Memory B cell (primary cell): ENCODE data around the gene PTGES2.

Experiments
- ATAC-seq: fragments of 150-1000 bp; cut with Tn5 transposase; 2 replicates; pipeline ENCODE4 v1.10.0; 2021; ENCODE audit warnings: low read depth, mild to moderate bottlenecking, moderate library complexity
- DNase-seq, 2 donors: peaks; one replicate each; pipeline ENCODE4 v3.0.0; 2022; ENCODE audit warnings: low spot score in 2 of 2
- H3K27ac Mint-ChIP-seq: one replicate; pipeline ENCODE4 v1.8.0; 2022; ENCODE audit warnings: mild to moderate bottlenecking, moderate library complexity, mixed read lengths
- H3K27me3 Mint-ChIP-seq: one replicate; pipeline ENCODE4 v1.8.0; 2022; ENCODE audit warnings: mixed read lengths
- H3K36me3 Mint-ChIP-seq: one replicate; pipeline ENCODE4 v1.8.0; 2022; ENCODE audit warnings: mild to moderate bottlenecking, mixed read lengths
- H3K4me1 Mint-ChIP-seq: one replicate; pipeline ENCODE4 v1.8.0; 2022; ENCODE audit warnings: mixed read lengths
- H3K4me3 Mint-ChIP-seq: one replicate; pipeline ENCODE4 v1.8.0; 2022; ENCODE audit warnings: mild to moderate bottlenecking, moderate library complexity, mixed read lengths
- H3K9me3 Mint-ChIP-seq: one replicate; pipeline ENCODE4 v1.8.0; 2022; ENCODE audit warnings: mixed read lengths

Gene PTGES2

GRCh38 chr9:128092199-128092977, 35.1 kb downstream of the PTGES2 start:
- H3K36me3 Mint-ChIP-seq, result no peaks in the 10 kb centered on the region
- ATAC-seq, result no peak
- H3K4me3 Mint-ChIP-seq, result no peak overlapping the region
- peak overlapping the region; percentile 99 for H3K27ac Mint-ChIP-seq
- DNase-seq, result no peak
- H3K27me3 Mint-ChIP-seq, result no peaks in the 10 kb centered on the region
- H3K4me1 Mint-ChIP-seq, result peaks cover 11% of the 10 kb centered on the region
- H3K9me3 Mint-ChIP-seq, result no peaks in the 10 kb centered on the region

GRCh38 chr9:128091571-128091970, 36.0 kb downstream of the PTGES2 start:
- Mint-ChIP-seq H3K9me3 (no peaks in the 10 kb centered on the region), H3K4me3 (no peak overlapping the region), H3K27ac (peak overlapping the region; percentile 99), H3K27me3 (no peaks in the 10 kb centered on the region), H3K36me3 (no peaks in the 10 kb centered on the region), H3K4me1 (peaks cover 11% of the 10 kb centered on the region)
- DNase-seq, result no peak
- ATAC-seq, result no peak

DNA sequence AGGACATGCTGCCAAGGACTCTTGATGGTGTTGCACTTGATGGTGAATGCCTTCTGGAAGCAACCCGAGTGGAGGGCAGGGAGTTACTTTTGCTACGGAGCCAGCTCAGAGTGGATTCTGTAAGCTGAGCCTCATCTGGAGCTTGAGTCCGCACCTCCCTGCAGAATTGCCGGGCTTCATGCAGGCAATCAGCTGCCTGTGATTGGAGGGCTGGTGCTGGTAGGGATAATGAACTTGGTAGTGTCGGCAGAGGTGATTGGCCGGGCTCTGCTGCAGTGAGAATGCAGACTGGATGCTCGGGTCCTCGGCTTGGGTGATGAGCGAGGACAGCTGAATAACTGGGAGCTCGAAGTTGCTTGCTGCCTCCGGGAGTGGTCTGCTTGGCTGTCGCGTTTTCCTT, 36.4 kb downstream of the PTGES2 start:
- no peak for DNase-seq
- no peak for ATAC-seq
- H3K9me3 Mint-ChIP-seq, result no peaks in the 10 kb centered on the region
- H3K27me3 Mint-ChIP-seq, result no peaks in the 10 kb centered on the region
- no peak overlapping the region for H3K4me3 Mint-ChIP-seq
- no peak overlapping the region for H3K27ac Mint-ChIP-seq
- no peaks in the 10 kb centered on the region for H3K36me3 Mint-ChIP-seq
- H3K4me1 Mint-ChIP-seq, result peaks cover 11% of the 10 kb centered on the region

GRCh38 chr9:128089299-128089698, 38.2 kb downstream of the PTGES2 start:
- peaks cover 6% of the 10 kb centered on the region for H3K4me1 Mint-ChIP-seq
- H3K27ac Mint-ChIP-seq, result no peak overlapping the region
- H3K27me3 Mint-ChIP-seq, result no peaks in the 10 kb centered on the region
- H3K36me3 Mint-ChIP-seq, result no peaks in the 10 kb centered on the region
- no peaks in the 10 kb centered on the region for H3K9me3 Mint-ChIP-seq
- no peak for DNase-seq
- H3K4me3 Mint-ChIP-seq, result no peak overlapping the region
- ATAC-seq, result no peak

DNA sequence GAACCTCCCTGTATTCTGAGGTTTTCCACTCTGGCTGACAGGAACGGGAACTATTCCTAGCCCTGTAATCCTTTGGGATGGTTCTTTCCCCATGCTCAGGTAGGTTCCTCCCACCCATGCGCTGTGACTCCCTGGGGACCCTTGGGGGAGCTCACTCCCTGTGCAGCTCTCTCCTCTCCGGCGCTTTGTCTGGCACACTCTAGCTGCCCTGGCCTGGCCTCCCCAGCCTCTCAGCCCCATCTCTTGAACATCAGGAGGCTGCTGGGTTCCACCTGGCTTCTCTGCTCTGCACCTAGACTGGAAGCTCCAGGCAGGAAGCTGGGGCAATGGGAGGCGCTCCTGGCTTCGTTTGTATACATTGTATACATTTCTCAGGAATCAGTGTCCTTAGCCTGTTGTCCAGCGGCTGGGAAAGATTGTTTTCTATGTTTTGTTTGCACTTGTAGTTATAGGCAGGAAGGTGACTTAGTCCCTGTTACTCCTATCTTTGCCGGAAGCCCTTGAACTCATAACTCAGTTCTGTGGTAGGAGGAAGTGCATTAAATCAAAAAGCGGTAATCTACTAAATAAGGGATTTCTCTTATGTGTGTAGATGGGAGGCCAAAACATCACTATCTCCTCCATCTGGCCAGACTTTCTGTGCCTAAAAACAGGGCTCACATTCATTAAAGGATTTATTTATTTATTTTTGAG, 39.1 kb downstream of the PTGES2 start:
- Mint-ChIP-seq H3K27ac (no peak overlapping the region), H3K9me3 (no peaks in the 10 kb centered on the region), H3K27me3 (no peaks in the 10 kb centered on the region), H3K4me1 (peaks cover 5% of the 10 kb centered on the region), H3K4me3 (no peak overlapping the region), H3K36me3 (no peaks in the 10 kb centered on the region)
- DNase-seq (no peak), ATAC-seq (no peak)

DNA sequence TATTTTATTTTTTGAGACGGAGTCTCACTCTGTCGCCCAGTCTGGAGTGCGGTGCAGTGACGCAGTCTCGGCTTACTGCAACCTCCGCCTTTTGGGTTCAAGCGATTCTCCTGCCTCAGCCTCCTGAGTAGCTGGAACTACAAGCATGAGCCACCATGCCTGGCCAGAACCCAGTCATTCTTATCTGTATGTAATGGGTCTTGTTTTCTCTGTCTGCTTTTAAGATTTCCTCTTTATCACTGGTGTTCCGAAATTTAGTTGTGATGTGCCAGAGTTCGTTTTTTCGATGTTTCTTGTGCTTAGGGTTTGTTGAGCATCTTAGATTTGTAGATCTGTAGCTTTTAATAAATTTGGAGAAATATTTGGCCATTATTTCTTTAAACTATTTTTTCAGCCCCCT, 40.3 kb downstream of the PTGES2 start:
- no peaks in the 10 kb centered on the region for H3K36me3 Mint-ChIP-seq
- H3K27me3 Mint-ChIP-seq, result no peaks in the 10 kb centered on the region
- H3K27ac Mint-ChIP-seq, result no peak overlapping the region
- peaks cover 3% of the 10 kb centered on the region for H3K4me1 Mint-ChIP-seq
- H3K9me3 Mint-ChIP-seq, result no peaks in the 10 kb centered on the region
- H3K4me3 Mint-ChIP-seq, result no peak overlapping the region
- DNase-seq (no peak), ATAC-seq (no peak)

GRCh38 chr9:128085943-128086342, 41.6 kb downstream of the PTGES2 start:
- H3K36me3 Mint-ChIP-seq, result no peaks in the 10 kb centered on the region
- no peaks in the 10 kb centered on the region for H3K9me3 Mint-ChIP-seq
- H3K27me3 Mint-ChIP-seq, result no peaks in the 10 kb centered on the region
- peaks cover 5% of the 10 kb centered on the region for H3K4me1 Mint-ChIP-seq
- no peak overlapping the region for H3K4me3 Mint-ChIP-seq
- H3K27ac Mint-ChIP-seq, result no peak overlapping the region
- no peak for ATAC-seq
- DNase-seq, result no peak

DNA sequence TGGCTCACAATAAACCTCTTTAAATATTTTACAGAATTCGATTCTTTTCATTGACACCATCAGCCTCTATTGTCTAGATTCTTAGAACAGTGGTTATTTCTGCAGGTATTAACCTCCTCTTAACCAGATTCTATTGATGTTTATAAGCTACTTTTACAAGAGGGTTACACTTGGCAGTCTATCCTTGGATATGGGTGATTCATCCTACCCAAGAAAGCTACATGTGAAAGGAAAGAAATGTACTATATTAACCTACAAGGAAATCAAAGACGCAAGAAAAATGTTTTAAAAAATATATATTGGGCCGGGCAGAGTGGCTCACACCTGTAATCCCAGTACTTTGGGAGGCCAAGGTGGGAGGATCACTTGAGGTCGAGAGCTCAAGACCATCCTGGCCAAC, 42.8 kb downstream of the PTGES2 start:
- Mint-ChIP-seq H3K27me3 (no peaks in the 10 kb centered on the region), H3K4me1 (peaks cover 5% of the 10 kb centered on the region), H3K36me3 (no peaks in the 10 kb centered on the region), H3K4me3 (no peak overlapping the region), H3K27ac (no peak overlapping the region), H3K9me3 (no peaks in the 10 kb centered on the region)
- ATAC-seq (no peak), DNase-seq (no peak)

- DNase-seq (no peak), ATAC-seq (no peak)
- H3K9me3 Mint-ChIP-seq, result no peaks in the 10 kb centered on the region
- no peak overlapping the region for H3K4me3 Mint-ChIP-seq
- H3K27ac Mint-ChIP-seq, result no peak overlapping the region
- no peaks in the 10 kb centered on the region for H3K27me3 Mint-ChIP-seq
- H3K36me3 Mint-ChIP-seq, result no peaks in the 10 kb centered on the region
- H3K4me1 Mint-ChIP-seq, result peaks cover 9% of the 10 kb centered on the region
These were observed 45.4 kb downstream of the PTGES2 start for GRCh38 chr9:128082151-128082550.

- Mint-ChIP-seq H3K4me1 (peaks cover 9% of the 10 kb centered on the region), H3K27me3 (no peaks in the 10 kb centered on the region), H3K36me3 (no peaks in the 10 kb centered on the region), H3K27ac (no peak overlapping the region), H3K9me3 (no peaks in the 10 kb centered on the region), H3K4me3 (no peak overlapping the region)
- DNase-seq, result no peak
- no peak for ATAC-seq
These were observed 46.5 kb downstream of the PTGES2 start for GRCh38 chr9:128081056-128081455.

GRCh38 chr9:128080206-128080605, 47.3 kb downstream of the PTGES2 start:
- no peak for ATAC-seq
- Mint-ChIP-seq H3K4me1 (peaks cover 9% of the 10 kb centered on the region), H3K36me3 (no peaks in the 10 kb centered on the region), H3K4me3 (no peak overlapping the region), H3K9me3 (no peaks in the 10 kb centered on the region), H3K27me3 (no peaks in the 10 kb centered on the region), H3K27ac (no peak overlapping the region)
- DNase-seq, result no peak

GRCh38 chr9:128078504-128079434, 48.8 kb downstream of the PTGES2 start:
- DNase-seq (no peak), ATAC-seq (no peak)
- peak overlapping the region; percentile 31 for H3K27ac Mint-ChIP-seq
- H3K27me3 Mint-ChIP-seq, result no peaks in the 10 kb centered on the region
- H3K4me3 Mint-ChIP-seq, result no peak overlapping the region
- no peaks in the 10 kb centered on the region for H3K9me3 Mint-ChIP-seq
- peaks cover 6% of the 10 kb centered on the region for H3K4me1 Mint-ChIP-seq
- no peaks in the 10 kb centered on the region for H3K36me3 Mint-ChIP-seq

GRCh38 chr9:128077847-128078503, 49.6 kb downstream of the PTGES2 start:
- ATAC-seq, result no peak
- H3K4me1 Mint-ChIP-seq, result peaks cover 8% of the 10 kb centered on the region
- DNase-seq, result no peak
- H3K4me3 Mint-ChIP-seq, result no peak overlapping the region
- no peaks in the 10 kb centered on the region for H3K27me3 Mint-ChIP-seq
- H3K27ac Mint-ChIP-seq, result peak overlapping the region; percentile 31
- no peaks in the 10 kb centered on the region for H3K36me3 Mint-ChIP-seq
- no peaks in the 10 kb centered on the region for H3K9me3 Mint-ChIP-seq
